ENCODE results near the gene DAGLB. TPM values are rescaled to one million over a fixed set of nuclear protein-coding genes. Genes with fewer than 3 reads are reported as not detected.

Gene DAGLB
- total RNA-seq, 1 experiment from 2014 or later: 22.3 TPM

- no peak for ATAC-seq
- ChIA-PET CTCF (interaction anchor here (0.6 kb wide), 1 partner anchor 393 kb away, joined by 3 read pairs; no protein-coding TSS in a partner anchor), POLR2A (no interaction called here)
- no peaks in the 10 kb centered on the region for H3K9me3 ChIP-seq (ENCODE audit: control insufficient read depth, insufficient read depth, low read depth, low read length)
- no peaks in the 10 kb centered on the region for H3K27me3 ChIP-seq (ENCODE audit: control insufficient read depth, insufficient read depth, low read length)
- no TSS peak for BruUV-seq (replicated peaks)
- no peak overlapping the region for H3K27ac ChIP-seq (ENCODE audit: low read length)
- no peak for TF ChIP-seq CTCF (IDR thresholded peaks at IDR 0.05)
- intact Hi-C loops (cut with micrococcal nuclease; ENCODE audit: unreplicated experiment): no loop called here
- H3K4me1 ChIP-seq (ENCODE audit: control insufficient read depth, insufficient read depth, low read length): peaks cover 36% of the 10 kb centered on the region
- H3K4me3 ChIP-seq (ENCODE audit: low read depth in 2 of 2, low read length in 2 of 2): no peak overlapping the region
- no peak for DNase-seq (ENCODE audit: low read depth, low spot score)
- in situ Hi-C loops (cut with HindIII; ENCODE audit: low pct_unique_long_range_greater_than_20kb, low sequenced_read_pairs): no loop called here
- peaks cover 20% of the 10 kb centered on the region for H3K36me3 ChIP-seq (ENCODE audit: control insufficient read depth, insufficient read depth, low read length)
Measured at GRCh38 chr7:6389728-6390127, 58.0 kb downstream of the DAGLB start.

DNA sequence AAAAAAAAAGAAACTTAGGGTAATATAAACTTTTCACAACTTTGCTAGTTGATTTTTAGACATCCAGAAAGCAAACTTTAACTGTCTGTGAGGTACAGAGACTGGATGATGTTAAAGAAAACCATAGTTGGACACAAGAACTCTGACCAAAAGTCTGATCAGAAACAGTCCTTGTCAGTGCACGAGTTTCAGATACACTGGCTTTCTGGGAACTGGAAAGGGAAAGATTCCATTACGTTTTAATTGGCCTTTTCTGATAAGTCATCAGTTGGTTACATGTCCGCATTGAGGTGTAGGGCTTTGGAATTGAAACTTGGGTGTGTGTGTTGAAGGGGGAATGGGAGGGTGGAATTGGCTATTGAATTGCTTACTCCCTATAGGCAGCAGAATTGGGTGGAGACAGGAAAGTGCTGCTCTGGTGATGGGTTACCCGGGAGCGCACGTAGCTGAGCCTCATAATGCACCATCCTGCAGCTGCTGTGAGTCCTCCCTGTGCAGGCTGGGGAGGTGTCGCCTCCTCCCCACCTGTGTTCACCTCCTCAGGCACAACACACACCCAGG, 59.9 kb downstream of the DAGLB start:
- H3K36me3 ChIP-seq (ENCODE audit: control insufficient read depth, insufficient read depth, low read length): peaks cover 16% of the 10 kb centered on the region
- H3K27ac ChIP-seq (ENCODE audit: low read length): no peak overlapping the region
- BruUV-seq (replicated peaks): TSS peak; percentile 41
- H3K4me3 ChIP-seq (ENCODE audit: low read depth in 2 of 2, low read length in 2 of 2): no peak overlapping the region
- TF ChIP-seq, protein P1, sequence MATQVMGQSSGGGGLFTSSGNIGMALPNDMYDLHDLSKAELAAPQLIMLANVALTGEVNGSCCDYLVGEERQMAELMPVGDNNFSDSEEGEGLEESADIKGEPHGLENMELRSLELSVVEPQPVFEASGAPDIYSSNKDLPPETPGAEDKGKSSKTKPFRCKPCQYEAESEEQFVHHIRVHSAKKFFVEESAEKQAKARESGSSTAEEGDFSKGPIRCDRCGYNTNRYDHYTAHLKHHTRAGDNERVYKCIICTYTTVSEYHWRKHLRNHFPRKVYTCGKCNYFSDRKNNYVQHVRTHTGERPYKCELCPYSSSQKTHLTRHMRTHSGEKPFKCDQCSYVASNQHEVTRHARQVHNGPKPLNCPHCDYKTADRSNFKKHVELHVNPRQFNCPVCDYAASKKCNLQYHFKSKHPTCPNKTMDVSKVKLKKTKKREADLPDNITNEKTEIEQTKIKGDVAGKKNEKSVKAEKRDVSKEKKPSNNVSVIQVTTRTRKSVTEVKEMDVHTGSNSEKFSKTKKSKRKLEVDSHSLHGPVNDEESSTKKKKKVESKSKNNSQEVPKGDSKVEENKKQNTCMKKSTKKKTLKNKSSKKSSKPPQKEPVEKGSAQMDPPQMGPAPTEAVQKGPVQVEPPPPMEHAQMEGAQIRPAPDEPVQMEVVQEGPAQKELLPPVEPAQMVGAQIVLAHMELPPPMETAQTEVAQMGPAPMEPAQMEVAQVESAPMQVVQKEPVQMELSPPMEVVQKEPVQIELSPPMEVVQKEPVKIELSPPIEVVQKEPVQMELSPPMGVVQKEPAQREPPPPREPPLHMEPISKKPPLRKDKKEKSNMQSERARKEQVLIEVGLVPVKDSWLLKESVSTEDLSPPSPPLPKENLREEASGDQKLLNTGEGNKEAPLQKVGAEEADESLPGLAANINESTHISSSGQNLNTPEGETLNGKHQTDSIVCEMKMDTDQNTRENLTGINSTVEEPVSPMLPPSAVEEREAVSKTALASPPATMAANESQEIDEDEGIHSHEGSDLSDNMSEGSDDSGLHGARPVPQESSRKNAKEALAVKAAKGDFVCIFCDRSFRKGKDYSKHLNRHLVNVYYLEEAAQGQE (IDR thresholded peaks at IDR 0.05; ENCODE audit: insufficient read depth in 1 of 2, low read depth in 2 of 2, low read length in 1 of 2): no peak
- no peak for TF ChIP-seq SIN3A (IDR thresholded peaks at IDR 0.05; ENCODE audit: borderline replicate concordance, insufficient read depth, low read depth, low read length)
- TF ChIP-seq TCF7L2 (IDR thresholded peaks at IDR 0.05; ENCODE audit: low read depth, low read length): no peak
- no peak for TF ChIP-seq CTCF (IDR thresholded peaks at IDR 0.05)
- TF ChIP-seq POLR2AphosphoS5 (IDR thresholded peaks at IDR 0.05; ENCODE audit: low read depth, low read length): no peak
- peaks cover 45% of the 10 kb centered on the region for H3K4me1 ChIP-seq (ENCODE audit: control insufficient read depth, insufficient read depth, low read length)
- CTCF ChIA-PET: no interaction called here
- in situ Hi-C loops (cut with HindIII; ENCODE audit: low pct_unique_long_range_greater_than_20kb, low sequenced_read_pairs): no loop called here
- no peak for ATAC-seq
- POLR2A ChIA-PET: no interaction called here
- H3K9me3 ChIP-seq (ENCODE audit: control insufficient read depth, insufficient read depth, low read depth, low read length): no peaks in the 10 kb centered on the region
- no peaks in the 10 kb centered on the region for H3K27me3 ChIP-seq (ENCODE audit: control insufficient read depth, insufficient read depth, low read length)
- intact Hi-C loops (cut with micrococcal nuclease; ENCODE audit: unreplicated experiment): no loop called here
- no peak for DNase-seq (ENCODE audit: low read depth, low spot score)

All from Panc1 (cell line).